ENCODE measurements around the gene L1CAM.

L1CAM gene

GRCh38 chrX:153901753-153902140 lies 15.8 kb upstream of the L1CAM start:
- DNase-seq, result no peak

- DNase-seq, result peak; percentile 42
Measured at GRCh38 chrX:153900831-153901752, 15.1 kb upstream of the L1CAM start.

- no peak for DNase-seq
Measured at GRCh38 chrX:153897899-153898298, 11.9 kb upstream of the L1CAM start.

- no peak for DNase-seq
Measured at GRCh38 chrX:153889123-153889522, 3.1 kb upstream of the L1CAM start.

- DNase-seq, result no peak
Measured at GRCh38 chrX:153888344-153888743, 2.4 kb upstream of the L1CAM start.

- no peak for DNase-seq
Measured at GRCh38 chrX:153887385-153887784, 1.4 kb upstream of the L1CAM start.

- no peak for DNase-seq
Measured at GRCh38 chrX:153886915-153887314, 942 bp upstream of the L1CAM start.

- no peak for DNase-seq
Measured at GRCh38 chrX:153885208-153885787, 675 bp downstream of the L1CAM start.

GRCh38 chrX:153884590-153884989 lies 1.4 kb downstream of the L1CAM start:
- DNase-seq, result no peak

GRCh38 chrX:153884136-153884535 lies 1.8 kb downstream of the L1CAM start:
- no peak for DNase-seq

- DNase-seq, result no peak
Measured at GRCh38 chrX:153883163-153883843, 2.7 kb downstream of the L1CAM start.

- DNase-seq, result no peak
Measured at GRCh38 chrX:153882557-153882956, 3.4 kb downstream of the L1CAM start.

GRCh38 chrX:153882086-153882498 lies 3.9 kb downstream of the L1CAM start:
- DNase-seq, result no peak

- no peak for DNase-seq
Measured at GRCh38 chrX:153881281-153881680, 4.7 kb downstream of the L1CAM start.

GRCh38 chrX:153880440-153880815 lies 5.5 kb downstream of the L1CAM start:
- no peak for DNase-seq

GRCh38 chrX:153879741-153880439 lies 6.1 kb downstream of the L1CAM start:
- DNase-seq, result no peak

GRCh38 chrX:153878969-153879653 lies 6.9 kb downstream of the L1CAM start:
- DNase-seq, result no peak

- DNase-seq, result no peak
Measured at GRCh38 chrX:153878345-153878744, 7.6 kb downstream of the L1CAM start.

GRCh38 chrX:153877571-153878261 lies 8.3 kb downstream of the L1CAM start:
- DNase-seq, result no peak

- DNase-seq, result no peak
Measured at GRCh38 chrX:153876112-153876491, 9.9 kb downstream of the L1CAM start.

- DNase-seq, result peak; percentile 49
Measured at GRCh38 chrX:153875391-153876111, 10.4 kb downstream of the L1CAM start.
